Measurements from ENCODE around the gene DMRTC2. TPM values are rescaled to one million over a fixed set of nuclear protein-coding genes. Genes with fewer than 3 reads are reported as not detected.

Gene DMRTC2
- total RNA-seq, 4 donors from 2014 or later: not detected

DNA sequence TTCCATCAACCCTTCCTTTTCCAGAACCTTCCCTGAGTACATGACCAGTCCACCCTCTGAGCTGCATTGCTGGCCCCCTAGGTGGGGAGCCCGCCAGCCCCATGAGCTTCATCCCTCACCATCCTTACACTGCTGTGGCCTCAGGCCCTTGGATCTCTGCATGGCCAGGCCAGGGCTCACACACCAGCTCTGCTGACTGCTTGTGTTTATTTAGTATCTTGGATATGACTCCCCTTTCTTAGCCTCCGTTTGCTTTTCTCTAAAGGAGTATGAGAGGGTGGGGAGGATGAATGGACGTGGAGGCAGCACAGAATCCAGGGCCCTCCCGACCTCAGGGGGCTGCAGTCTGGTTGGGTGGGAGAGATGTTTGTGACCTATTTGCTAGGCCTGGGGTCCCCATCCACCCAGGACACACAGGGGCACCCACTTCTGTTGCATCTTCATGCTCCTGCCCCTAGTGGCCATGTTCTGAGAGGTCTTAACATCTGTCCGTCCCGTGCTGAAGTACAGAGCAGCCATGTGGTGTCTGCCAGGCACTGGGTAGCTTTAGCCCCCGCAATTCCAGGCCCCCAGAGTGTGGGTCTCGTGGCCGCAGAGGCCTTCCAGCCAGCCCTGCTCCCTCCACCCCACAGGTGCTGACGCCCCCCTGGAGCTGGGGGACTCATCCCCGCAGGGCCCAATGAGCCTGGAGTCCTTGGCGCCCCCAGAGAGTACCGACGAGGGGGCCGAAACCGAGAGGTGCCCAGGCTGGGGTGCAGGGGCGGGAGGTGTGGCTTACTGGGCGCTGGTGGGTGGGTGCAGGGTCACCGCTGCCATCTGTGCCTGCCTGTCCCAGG lies 51.1 kb downstream of the DMRTC2 start:
- Histone ChIP-seq H3K4me1 (no peaks in the 10 kb centered on the region), H3K27ac (no peak overlapping the region), H3K36me3 (peaks cover 0 to 95% of the 10 kb centered on the region in 2 donors), H3K27me3 (no peaks in the 10 kb centered on the region), H3K9me3 (no peaks in the 10 kb centered on the region), H3K4me3 (no peak overlapping the region)
- ATAC-seq: peak; percentile 16
- TF ChIP-seq EP300 (IDR thresholded peaks at IDR 0.05) (no peak), POLR2AphosphoS5 (IDR thresholded peaks at IDR 0.05) (no peak), POLR2A (IDR thresholded peaks at IDR 0.05) (no peak), CTCF (IDR thresholded peaks at IDR 0.05) (no peak)
- WGBS, 2 donors (ENCODE audit: low coverage in 1 of 2): 74% methylated on average over 2 to 7 of the region's 19 CpGs

DNA sequence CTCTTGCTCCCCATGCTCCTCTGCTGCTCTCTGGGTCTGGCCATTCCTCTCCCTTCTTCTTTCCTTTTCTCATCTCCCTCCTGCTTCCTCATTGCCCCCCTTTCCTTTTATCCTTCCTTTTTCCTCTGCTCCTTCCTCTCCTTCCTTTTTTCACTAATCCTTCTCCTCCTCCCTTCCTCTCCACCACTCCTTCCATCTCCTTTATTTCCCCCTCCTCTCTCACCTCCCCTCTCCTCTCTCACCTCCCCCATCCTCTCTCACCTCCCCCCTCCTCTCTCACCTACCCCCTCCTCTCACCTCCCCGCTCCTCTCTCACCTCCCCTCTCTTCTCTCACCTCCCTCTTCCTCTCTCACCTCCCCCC lies 51.7 kb downstream of the DMRTC2 start:
- H3K36me3 ChIP-seq: peaks cover 0 to 95% of the 10 kb centered on the region in 2 donors
- no peaks in the 10 kb centered on the region for H3K9me3 ChIP-seq
- no peaks in the 10 kb centered on the region for H3K4me1 ChIP-seq
- ATAC-seq: no peak
- TF ChIP-seq POLR2A (IDR thresholded peaks at IDR 0.05) (no peak), POLR2AphosphoS5 (IDR thresholded peaks at IDR 0.05) (no peak), CTCF (IDR thresholded peaks at IDR 0.05) (no peak), EP300 (IDR thresholded peaks at IDR 0.05) (no peak)
- H3K27ac ChIP-seq: no peak overlapping the region
- no CpG with 5 or more reads among the region's 1 CpG for WGBS, 2 donors (ENCODE audit: low coverage in 1 of 2)
- no peak overlapping the region for H3K4me3 ChIP-seq
- no peaks in the 10 kb centered on the region for H3K27me3 ChIP-seq

DNA sequence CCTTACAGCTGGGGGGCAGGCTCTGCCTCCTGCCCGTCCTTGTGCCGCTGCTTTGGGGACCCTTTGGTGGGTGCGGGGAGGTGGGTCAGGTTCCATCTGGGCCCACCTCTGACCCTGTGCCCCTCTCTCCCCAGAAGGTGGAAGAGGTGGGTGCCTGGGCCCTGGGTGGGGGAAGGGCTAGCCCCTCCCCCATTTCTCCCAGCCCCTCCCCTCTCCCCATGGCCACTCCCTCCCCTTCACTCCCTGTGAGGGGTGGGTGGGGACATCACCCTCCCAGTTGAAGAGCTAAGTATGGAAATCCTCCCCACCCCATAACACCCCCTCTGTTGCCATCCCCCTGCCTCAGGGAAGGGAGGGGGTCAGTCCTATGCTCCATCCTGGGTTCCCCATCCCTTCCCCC lies 52.3 kb downstream of the DMRTC2 start:
- TF ChIP-seq POLR2A (IDR thresholded peaks at IDR 0.05): no peak
- TF ChIP-seq CTCF (IDR thresholded peaks at IDR 0.05): no peak
- TF ChIP-seq EP300 (IDR thresholded peaks at IDR 0.05): no peak
- TF ChIP-seq POLR2AphosphoS5 (IDR thresholded peaks at IDR 0.05): no peak
- WGBS, 2 donors (ENCODE audit: low coverage in 1 of 2): no CpG with 5 or more reads among the region's 3 CpGs
- peaks cover 0 to 95% of the 10 kb centered on the region in 2 donors for H3K36me3 ChIP-seq
- no peaks in the 10 kb centered on the region for H3K4me1 ChIP-seq
- no peak for ATAC-seq
- no peaks in the 10 kb centered on the region for H3K9me3 ChIP-seq
- H3K4me3 ChIP-seq: no peak overlapping the region
- no peak overlapping the region for H3K27ac ChIP-seq
- H3K27me3 ChIP-seq: no peaks in the 10 kb centered on the region

DNA sequence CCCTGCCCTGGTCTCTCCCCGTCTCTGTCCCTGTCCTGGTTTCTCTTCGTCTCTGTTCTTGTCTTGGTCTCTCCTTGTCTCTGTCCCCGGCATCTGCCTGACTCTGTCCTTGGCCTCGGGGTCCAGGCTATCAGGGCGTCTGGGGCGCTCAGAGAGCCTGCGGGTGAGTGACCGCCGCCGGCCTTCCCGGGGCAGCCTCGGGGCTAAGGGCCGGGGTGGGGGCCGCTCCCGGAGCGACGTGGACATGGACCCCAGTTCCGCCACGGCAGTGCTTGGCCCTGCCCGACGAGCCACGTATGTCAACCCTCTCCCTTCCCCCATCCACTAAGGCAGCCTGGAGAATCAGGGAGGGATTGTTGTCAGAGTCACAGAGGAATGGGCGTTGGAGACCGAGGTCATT lies 53.0 kb downstream of the DMRTC2 start:
- Histone ChIP-seq H3K27ac (no peak overlapping the region), H3K4me3 (no peak overlapping the region), H3K4me1 (no peaks in the 10 kb centered on the region), H3K36me3 (peaks cover 0 to 95% of the 10 kb centered on the region in 2 donors), H3K9me3 (no peaks in the 10 kb centered on the region), H3K27me3 (no peaks in the 10 kb centered on the region)
- 84% methylated on average over 3 of the region's 24 CpGs; no CpG with 5 or more reads in 1 of the 2 donors for WGBS, 2 donors (ENCODE audit: low coverage in 1 of 2)
- ATAC-seq: no peak
- TF ChIP-seq POLR2A (IDR thresholded peaks at IDR 0.05): no peak
- TF ChIP-seq CTCF (IDR thresholded peaks at IDR 0.05): no peak
- TF ChIP-seq POLR2AphosphoS5 (IDR thresholded peaks at IDR 0.05): no peak
- no peak for TF ChIP-seq EP300 (IDR thresholded peaks at IDR 0.05)

DNA sequence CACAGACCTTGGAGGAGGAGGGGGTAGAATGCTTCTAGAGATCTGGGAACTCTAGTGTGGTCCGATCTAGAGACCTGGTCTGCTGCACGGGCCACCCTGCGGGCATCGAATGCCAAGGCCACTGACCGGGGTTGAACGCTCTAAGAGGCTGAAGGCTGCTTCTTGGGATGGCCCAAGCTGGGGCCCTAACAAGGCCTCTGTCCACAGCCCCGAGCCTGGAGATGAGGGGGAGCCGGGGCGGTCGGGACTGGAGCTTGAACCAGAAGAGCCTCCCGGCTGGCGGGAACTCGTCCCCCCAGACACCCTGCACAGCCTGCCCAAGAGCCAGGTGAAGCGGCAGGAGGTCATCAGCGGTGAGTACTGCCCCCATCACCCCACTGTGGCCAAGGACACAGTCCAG lies 53.4 kb downstream of the DMRTC2 start:
- TF ChIP-seq CTCF (IDR thresholded peaks at IDR 0.05): no peak
- no peak for TF ChIP-seq EP300 (IDR thresholded peaks at IDR 0.05)
- no peak for TF ChIP-seq POLR2AphosphoS5 (IDR thresholded peaks at IDR 0.05)
- TF ChIP-seq POLR2A (IDR thresholded peaks at IDR 0.05): no peak
- Histone ChIP-seq H3K27ac (no peak overlapping the region), H3K4me1 (no peaks in the 10 kb centered on the region), H3K27me3 (no peaks in the 10 kb centered on the region), H3K4me3 (no peak overlapping the region), H3K9me3 (no peaks in the 10 kb centered on the region), H3K36me3 (peaks cover 0 to 96% of the 10 kb centered on the region in 2 donors)
- no CpG with 5 or more reads among the region's 15 CpGs for WGBS, 2 donors (ENCODE audit: low coverage in 1 of 2)
- ATAC-seq: no peak
